Fibroblast of skin of back (primary cell): ENCODE data around the gene MRPL44. TPM values are rescaled to one million over a fixed set of nuclear protein-coding genes. Genes with fewer than 3 reads are reported as not detected.

Source experiments
- DNase-seq: peaks from one replicate; pipeline ENCODE4 v3.0.0-alpha.2; 2013
- polyA plus RNA-seq, 2 experiments: library from polyadenylated mRNA; unstranded; fragments of 120-200 nt; gene quantifications; one replicate each; pipeline ENCODE4 v1.2.1, GENCODE V29; 2013; ENCODE audit not compliant: insufficient read length in 2 of 2

Gene MRPL44
- 21.5 TPM for polyA plus RNA-seq (2013, experiment 1 of 2; ENCODE audit: insufficient read length)
- 19.8 TPM for polyA plus RNA-seq (2013, experiment 2 of 2; ENCODE audit: insufficient read length)

GRCh38 chr2:223957092-223957851 lies at the start of gene MRPL44:
TSS of gene MRPL44 (plus strand) at chr2:223957463. CDS start at chr2:223957473, 10 bp downstream.
- peak; percentile 94 for DNase-seq

GRCh38 chr2:223908304-223908998 lies 48.8 kb upstream of the MRPL44 start:
- DNase-seq, result no peak

- no peak for DNase-seq
These were observed 48.1 kb upstream of the MRPL44 start for GRCh38 chr2:223909001-223909741.

- no peak for DNase-seq
These were observed 42.9 kb upstream of the MRPL44 start for GRCh38 chr2:223914324-223914723.

- DNase-seq, result no peak
These were observed 42.2 kb upstream of the MRPL44 start for GRCh38 chr2:223915071-223915470.

GRCh38 chr2:223916181-223916920 lies 40.9 kb upstream of the MRPL44 start:
- no peak for DNase-seq

- no peak for DNase-seq
These were observed 38.6 kb upstream of the MRPL44 start for GRCh38 chr2:223918671-223919134.

GRCh38 chr2:223920109-223920508 lies 37.2 kb upstream of the MRPL44 start:
- DNase-seq, result no peak

- DNase-seq, result peak; percentile 21
These were observed 36.1 kb upstream of the MRPL44 start for GRCh38 chr2:223921204-223921603.

- DNase-seq, result no peak
These were observed 35.0 kb upstream of the MRPL44 start for GRCh38 chr2:223922308-223922707.

- DNase-seq, result peak; percentile 46
These were observed 33.3 kb upstream of the MRPL44 start for GRCh38 chr2:223923976-223924375.

- peak; percentile 36 for DNase-seq
These were observed 32.2 kb upstream of the MRPL44 start for GRCh38 chr2:223925106-223925505.

GRCh38 chr2:223928113-223929006 lies 28.9 kb upstream of the MRPL44 start:
- no peak for DNase-seq

- no peak for DNase-seq
These were observed 27.6 kb upstream of the MRPL44 start for GRCh38 chr2:223929571-223930102.

- no peak for DNase-seq
These were observed 26.9 kb upstream of the MRPL44 start for GRCh38 chr2:223930103-223930976.

- DNase-seq, result no peak
These were observed 24.2 kb upstream of the MRPL44 start for GRCh38 chr2:223932816-223933800.

GRCh38 chr2:223934870-223935269 lies 22.4 kb upstream of the MRPL44 start:
- DNase-seq, result no peak

- DNase-seq, result no peak
These were observed 21.7 kb upstream of the MRPL44 start for GRCh38 chr2:223935459-223936125.
